Right ventricle myocardium superior (tissue), 1 donor: Measurements from ENCODE around the gene RBFA. TPM values are rescaled to one million over a fixed set of nuclear protein-coding genes. Genes with fewer than 3 reads are reported as not detected.

Source experiments
- ATAC-seq: fragments of 200-7000 bp; cut with Tn5 transposase; one replicate; pipeline ENCODE4 v1.9.1; 2020; ENCODE audit warnings: mild to moderate bottlenecking; ENCODE audit not compliant: poor library complexity
- DNase-seq: peaks from one replicate; pipeline ENCODE4 v3.0.0-alpha.2; 2020
- intact Hi-C: fragments of 100-400 bp; cut with DNase I; formaldehyde crosslinking; loops from one replicate; pipeline ENCODE4 v1.11.2; 2022
- total RNA-seq: library from RNA; stranded (reverse); fragmentation: NEBNext Ultra II Directional; extraction: Animal tissue kit (Norgen Biotek cat#: 25700); gene quantifications from one replicate; pipeline ENCODE4 v1.2.1, GENCODE V29; 2021
- donor health status: DM: no; HTN: yes; CAD: no; lungs with severe emphysema.

The RBFA gene
- total RNA-seq, 1 donor from 2014 or later = 19.1 TPM

DNA sequence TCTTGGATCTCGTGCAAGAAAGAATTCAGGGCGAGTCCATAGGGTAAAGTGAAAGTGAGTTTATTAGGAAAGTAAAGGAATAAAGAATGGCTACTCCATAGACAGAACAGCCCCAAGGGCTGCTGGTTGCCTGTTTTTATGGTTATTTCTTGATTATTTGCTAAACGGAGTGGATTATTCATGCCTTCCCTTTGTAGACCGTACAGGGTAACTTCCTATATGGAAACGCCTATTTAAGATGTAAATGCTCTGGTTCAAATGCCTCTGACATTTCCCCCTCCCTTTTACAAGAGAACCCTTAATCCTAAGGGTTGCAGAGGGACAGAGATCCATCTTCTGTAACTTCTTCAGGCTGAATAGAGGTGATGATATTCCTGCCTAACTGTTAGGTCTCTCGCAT is 25.7 kb downstream of the RBFA start:
- intact Hi-C loops = no loop called here

DNA sequence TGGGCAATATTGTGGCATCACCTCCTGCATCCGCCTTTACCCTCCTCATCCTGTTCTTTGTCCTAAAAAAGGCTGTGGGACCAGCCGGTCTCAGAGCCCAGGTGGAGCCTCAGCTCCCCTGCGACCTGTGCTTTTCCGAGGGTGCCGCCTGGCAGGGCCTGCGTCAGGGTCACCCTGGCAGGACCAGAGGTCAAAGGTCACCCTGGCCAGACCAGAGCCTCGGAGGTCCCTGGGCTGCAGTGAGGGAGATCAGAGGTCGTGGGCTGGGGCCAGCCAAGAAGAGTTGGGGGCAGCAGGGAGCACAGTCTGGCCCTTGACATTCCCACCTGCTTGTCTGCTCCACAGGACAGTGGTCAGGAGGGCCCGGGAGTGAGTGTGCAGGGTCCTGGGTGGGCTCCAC is 31.5 kb downstream of the RBFA start:
- DNase-seq = no peak
- intact Hi-C loops = no loop called here
- no peak for ATAC-seq

More for the DNA sequence above, 25.7 kb downstream of the RBFA start:
- DNase-seq (no peak), ATAC-seq (no peak)

DNA sequence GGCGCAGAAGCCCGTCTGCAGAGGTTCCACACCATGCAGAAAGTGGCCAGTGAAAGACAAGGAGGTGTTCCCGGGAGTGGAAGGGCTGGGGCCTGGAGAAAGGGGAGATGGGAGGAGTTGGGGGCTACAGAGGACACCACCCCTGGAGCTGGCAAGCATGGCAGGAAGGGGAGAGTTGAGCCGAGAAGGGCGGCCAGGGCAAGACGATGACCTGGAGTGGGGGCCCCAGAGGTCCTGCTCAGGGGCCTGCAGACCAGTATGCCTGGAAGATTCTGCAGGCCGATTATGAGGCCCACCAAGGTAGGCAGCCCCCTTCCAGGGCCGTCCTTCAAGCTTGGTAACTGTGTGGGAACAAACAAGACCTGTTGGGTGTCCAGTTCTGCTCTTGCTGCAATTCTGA is 33.1 kb downstream of the RBFA start:
- DNase-seq (no peak), ATAC-seq (no peak)
- intact Hi-C loops = no loop called here

DNA sequence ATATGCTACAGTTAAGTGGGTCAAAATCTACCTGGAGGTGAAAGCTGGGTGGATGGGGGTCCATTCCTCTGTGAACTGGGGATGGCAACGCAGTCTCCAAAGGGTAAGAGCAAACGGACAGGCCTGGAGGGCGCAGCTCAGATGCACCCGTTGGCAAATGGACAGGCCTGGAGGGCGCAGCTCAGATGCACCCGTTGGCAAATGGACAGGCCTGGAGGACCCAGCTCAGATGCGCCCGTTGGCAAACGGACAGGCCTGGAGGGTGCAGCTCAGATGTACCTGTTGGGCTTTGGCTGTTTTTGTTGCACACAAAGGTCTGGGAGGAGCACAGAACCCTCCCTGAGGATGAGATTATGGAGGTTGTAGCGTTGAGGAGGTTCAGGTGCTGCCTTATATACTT is 33.7 kb downstream of the RBFA start:
- DNase-seq = no peak
- no peak for ATAC-seq
- intact Hi-C loops = no loop called here

DNA sequence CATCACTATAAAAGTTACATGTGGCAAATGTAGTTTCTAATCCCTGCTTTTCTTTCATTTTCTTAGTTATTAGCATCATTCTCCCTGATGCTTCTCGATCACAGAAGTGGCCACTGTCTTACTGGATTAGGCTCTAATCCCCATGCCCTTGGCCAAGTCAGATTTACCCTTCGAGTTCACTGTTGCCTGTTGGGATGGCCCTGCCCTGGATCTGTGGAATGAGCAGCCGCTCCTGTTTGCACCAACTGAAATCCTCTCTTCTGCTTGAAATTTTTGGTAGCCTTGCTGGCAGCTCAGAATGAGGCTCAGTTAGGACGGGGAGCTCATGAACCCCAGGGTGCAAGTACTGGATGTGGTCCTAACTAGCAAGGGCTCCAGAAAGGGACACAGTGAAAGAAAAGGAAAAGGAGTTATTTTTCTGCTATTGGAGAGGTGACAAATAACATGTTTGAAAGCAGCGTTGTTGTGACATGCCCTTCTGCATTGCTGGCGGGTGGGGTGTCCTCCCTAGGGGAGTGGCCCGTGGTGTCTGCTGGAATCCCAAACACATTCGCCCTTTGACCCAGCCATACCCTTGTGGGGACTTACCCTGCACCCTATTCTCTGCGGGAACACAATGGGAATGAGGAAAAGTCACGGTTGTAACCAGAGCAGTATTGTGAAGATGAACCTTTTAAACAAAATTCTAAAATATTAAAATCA is 34.5 kb downstream of the RBFA start:
- intact Hi-C loops = no loop called here
- DNase-seq = no peak
- no peak for ATAC-seq

- intact Hi-C loops = no loop called here
- DNase-seq (no peak), ATAC-seq (no peak)
Observed at GRCh38 chr18:80070825-80071224, 36.6 kb downstream of the RBFA start.

DNA sequence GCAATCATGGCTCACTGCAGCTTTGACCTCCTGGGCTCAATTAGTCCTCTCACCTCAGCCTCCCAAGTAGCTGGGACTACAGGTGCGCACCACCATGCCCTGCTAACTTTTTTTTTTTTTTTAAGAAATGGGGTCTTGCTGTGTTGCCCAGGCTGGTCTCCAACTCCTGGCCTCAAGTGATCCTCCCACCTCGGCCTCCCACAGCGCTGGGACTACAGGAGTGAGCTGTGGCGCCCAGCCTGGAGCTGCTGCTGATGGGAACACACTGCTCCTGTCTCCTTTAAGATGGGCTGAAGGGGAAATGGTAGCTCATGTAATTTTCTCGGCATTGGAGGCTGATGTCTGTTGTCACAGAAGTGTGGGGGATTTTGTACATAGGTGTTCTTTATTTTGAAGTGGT is 39.9 kb downstream of the RBFA start:
- ATAC-seq = no peak
- intact Hi-C loops = no loop called here
- DNase-seq = no peak

DNA sequence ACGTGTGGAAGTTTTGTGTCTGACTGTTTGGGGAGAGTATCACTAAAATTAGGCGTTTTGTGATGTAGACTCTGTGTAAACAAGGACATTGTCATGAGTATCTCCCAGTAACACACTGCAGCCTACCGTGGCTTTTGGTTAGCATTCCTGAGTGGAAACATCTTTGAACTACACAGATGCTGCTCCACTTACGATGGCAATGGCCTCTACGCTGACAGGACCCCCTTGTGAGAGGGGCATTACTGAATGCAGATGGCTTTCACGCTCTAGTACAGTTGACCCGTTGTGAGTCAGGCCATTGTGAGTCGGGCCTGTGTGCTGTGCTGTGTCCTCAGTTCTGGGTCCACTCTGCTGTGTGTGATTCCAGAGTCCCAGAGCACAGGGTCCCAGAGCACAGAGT is 40.5 kb downstream of the RBFA start:
- intact Hi-C loops = no loop called here
- no peak for ATAC-seq
- no peak for DNase-seq

DNA sequence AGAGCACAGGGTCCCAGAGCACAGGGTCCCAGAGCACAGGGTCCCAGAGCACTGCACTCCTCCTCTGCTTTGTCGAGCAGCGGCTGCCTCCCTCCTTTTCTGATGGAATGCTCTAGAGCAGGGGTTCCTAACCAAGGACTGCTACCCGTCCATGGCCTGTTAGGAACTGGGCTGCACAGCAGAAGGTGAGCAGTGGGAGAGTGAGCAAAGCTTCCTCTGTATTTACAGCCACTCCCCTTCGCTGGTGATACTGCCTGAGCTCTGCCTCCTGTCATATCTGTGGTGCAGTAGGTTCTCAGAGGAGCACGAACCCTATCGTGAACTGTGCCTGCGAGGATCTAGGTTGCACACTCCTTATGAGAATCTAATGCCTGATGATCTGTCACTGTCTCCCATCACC is 41.7 kb downstream of the RBFA start:
- DNase-seq = no peak
- no peak for ATAC-seq
- intact Hi-C loops = no loop called here

GRCh38 chr18:80076379-80076778 is 42.1 kb downstream of the RBFA start:
- DNase-seq = no peak
- intact Hi-C loops = no loop called here
- ATAC-seq = no peak

- DNase-seq (no peak), ATAC-seq (no peak)
- intact Hi-C loops = no loop called here
Observed at GRCh38 chr18:80077873-80078272, 43.6 kb downstream of the RBFA start.

Other genes with a start within 250 kb of the RBFA start
- gene KCNG2, start 236.5 kb upstream of the RBFA start, total RNA-seq = not detected
- gene SLC66A2, start 82.8 kb upstream of the RBFA start, total RNA-seq = 25.4 TPM
- gene HSBP1L1, start 69.8 kb upstream of the RBFA start, total RNA-seq = 13.8 TPM
- 78.2 TPM for gene TXNL4A, start 45.9 kb upstream of the RBFA start, total RNA-seq
- gene ADNP2, start 74.8 kb downstream of the RBFA start, total RNA-seq = 6.8 TPM
- gene PARD6G, start 213.1 kb downstream of the RBFA start, total RNA-seq = 1.7 TPM